ENCODE results near the gene WNT9A. TPM values are rescaled to one million over a fixed set of nuclear protein-coding genes. Genes with fewer than 3 reads are reported as not detected.
"Not testable (repeated sequence)": the region's sequence is repeated elsewhere in the genome, so short reads cannot be mapped to it uniquely, and the experiment has no call there.

WNT9A gene
- total RNA-seq, 1 experiment from 2014 or later: 1.1 TPM

GRCh38 chr1:227915564-227916553 lies 31.9 kb downstream of the WNT9A start:
- Histone ChIP-seq H3K9me3 (replicated peaks) (no peaks in the 10 kb centered on the region), H3K4me1 (peaks cover 56% of the 10 kb centered on the region), H3K27me3 (no peaks in the 10 kb centered on the region), H3K36me3 (no peaks in the 10 kb centered on the region), H3K4me3 (no peak overlapping the region), H3K27ac (no peak overlapping the region)
- peak in 1 of 2 experiments; percentile 45 for DNase-seq

- Histone ChIP-seq H3K27ac (peak overlapping the region; percentile 14; the same call in 1 of the 2 replicates), H3K27me3 (no peaks in the 10 kb centered on the region), H3K9me3 (replicated peaks) (no peaks in the 10 kb centered on the region), H3K4me3 (no peak overlapping the region), H3K4me1 (peaks cover 61% of the 10 kb centered on the region), H3K36me3 (no peaks in the 10 kb centered on the region)
- DNase-seq: no peak
These were observed 32.8 kb downstream of the WNT9A start for GRCh38 chr1:227914801-227915563.

DNA sequence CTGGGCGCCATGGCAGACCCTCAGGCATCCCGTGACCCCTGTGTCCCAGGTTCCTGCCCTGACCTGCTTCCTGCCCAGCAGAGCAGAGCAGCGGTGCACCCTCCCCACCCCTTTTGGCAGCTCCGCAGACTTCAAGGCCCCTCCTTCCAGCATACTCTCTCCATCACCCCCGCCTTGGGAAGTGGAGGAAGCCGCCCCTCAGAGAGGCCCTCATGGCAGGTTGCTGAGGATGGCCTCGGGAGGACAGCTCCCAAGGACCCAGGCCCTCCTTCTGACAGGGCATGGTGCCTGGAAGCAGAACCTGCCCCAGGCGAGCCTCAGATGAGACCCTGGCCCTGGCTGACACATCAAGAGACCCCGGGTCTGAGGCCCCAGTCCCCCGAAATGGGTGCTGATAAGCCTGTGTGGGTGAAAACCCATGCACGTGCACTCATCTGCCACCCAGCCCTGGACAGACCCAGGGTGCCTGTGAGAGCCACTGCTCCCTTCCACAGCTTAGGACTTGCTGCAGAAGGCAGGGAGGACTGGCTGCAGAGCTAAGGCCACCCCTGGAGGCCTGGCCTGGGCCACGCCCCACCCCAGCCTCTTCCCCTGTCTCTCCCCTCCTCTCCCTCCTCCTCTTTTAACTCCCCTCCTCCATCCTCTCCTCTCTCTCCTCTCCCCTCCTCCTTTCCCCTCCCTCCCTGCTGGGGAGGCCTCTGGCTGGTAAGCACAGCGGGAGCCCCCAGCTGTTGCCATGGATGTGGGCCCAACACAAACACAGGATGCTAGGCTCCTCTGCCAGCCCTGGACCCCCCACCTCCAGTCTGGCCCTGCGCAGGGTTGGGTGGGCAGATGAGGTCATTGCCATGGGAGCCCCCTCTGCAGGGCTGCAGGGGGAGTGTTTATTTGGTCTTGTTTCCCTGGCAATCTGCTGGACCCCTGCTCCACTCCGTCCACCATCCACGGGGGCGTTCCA lies 33.7 kb downstream of the WNT9A start:
- peak; percentile 78 to 80 for DNase-seq
- Histone ChIP-seq H3K4me3 (no peak overlapping the region), H3K9me3 (replicated peaks) (no peaks in the 10 kb centered on the region), H3K36me3 (no peaks in the 10 kb centered on the region), H3K4me1 (peaks cover 60% of the 10 kb centered on the region), H3K27me3 (0 out of 2 replicates have a peak, but pooled peaks cover 2% of the 10 kb centered on the region), H3K27ac (peak overlapping the region; percentile 14; the same call in 1 of the 2 replicates)

DNA sequence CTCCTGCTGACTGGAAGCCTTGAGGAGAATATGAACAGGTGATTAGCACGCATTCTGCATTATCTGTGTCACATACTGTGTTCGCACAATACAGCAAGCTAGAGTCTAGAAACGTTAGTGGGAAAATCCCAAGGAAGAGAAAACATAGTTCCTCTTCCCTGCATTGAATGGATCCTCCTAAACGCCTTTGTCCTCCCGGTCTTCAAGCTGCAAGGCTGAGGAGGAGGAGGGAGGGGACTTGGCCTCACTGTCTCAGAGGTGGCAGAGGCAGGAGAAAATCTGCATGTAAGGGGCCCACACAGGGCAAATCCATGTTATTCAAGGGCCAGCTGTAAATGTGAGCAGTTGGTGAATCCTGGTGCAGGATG lies 34.4 kb downstream of the WNT9A start:
- no peak overlapping the region for H3K27ac ChIP-seq
- H3K4me3 ChIP-seq: no peak overlapping the region
- no peaks in the 10 kb centered on the region for H3K9me3 ChIP-seq (replicated peaks)
- H3K36me3 ChIP-seq: no peaks in the 10 kb centered on the region
- 0 out of 2 replicates have a peak, but pooled peaks cover 3% of the 10 kb centered on the region for H3K27me3 ChIP-seq
- no peak for DNase-seq
- H3K4me1 ChIP-seq: peaks cover 60% of the 10 kb centered on the region

- Histone ChIP-seq H3K9me3 (replicated peaks) (no peaks in the 10 kb centered on the region), H3K36me3 (no peaks in the 10 kb centered on the region), H3K27ac (no peak overlapping the region), H3K4me1 (peaks cover 60% of the 10 kb centered on the region), H3K4me3 (no peak overlapping the region), H3K27me3 (0 out of 2 replicates have a peak, but pooled peaks cover 3% of the 10 kb centered on the region)
- no peak for DNase-seq
These were observed 34.9 kb downstream of the WNT9A start for GRCh38 chr1:227912866-227913265.

DNA sequence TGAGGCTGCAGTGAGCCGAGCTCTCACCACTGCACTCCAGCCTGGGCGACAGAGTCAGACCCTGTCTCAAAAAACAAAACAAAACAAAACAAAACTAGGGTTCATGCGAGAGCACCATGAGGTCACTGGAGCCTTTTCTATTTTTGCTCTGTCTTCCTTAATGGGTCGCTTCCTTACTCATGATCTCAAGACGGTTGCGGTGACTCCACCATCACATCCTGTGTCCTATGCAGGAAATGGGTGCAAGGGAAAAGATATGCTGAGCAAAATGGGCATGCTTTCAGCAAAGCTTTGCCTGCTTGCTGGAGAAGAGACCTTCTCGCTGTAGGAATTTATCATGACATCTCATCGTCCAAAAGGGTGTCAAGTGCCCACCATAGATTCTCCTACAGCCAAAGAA lies 36.4 kb downstream of the WNT9A start:
- H3K4me3 ChIP-seq: no peak overlapping the region
- peaks cover 45% of the 10 kb centered on the region for H3K4me1 ChIP-seq
- DNase-seq: no peak
- H3K9me3 ChIP-seq (replicated peaks): no peaks in the 10 kb centered on the region
- no peak overlapping the region for H3K27ac ChIP-seq
- H3K36me3 ChIP-seq: no peaks in the 10 kb centered on the region
- H3K27me3 ChIP-seq: 0 out of 2 replicates have a peak, but pooled peaks cover 3% of the 10 kb centered on the region

- no peak overlapping the region for H3K4me3 ChIP-seq
- DNase-seq: no peak
- peaks cover 37% of the 10 kb centered on the region for H3K4me1 ChIP-seq
- H3K27ac ChIP-seq: no peak overlapping the region
- no peaks in the 10 kb centered on the region for H3K36me3 ChIP-seq
- no peaks in the 10 kb centered on the region for H3K9me3 ChIP-seq (replicated peaks)
- 0 out of 2 replicates have a peak, but pooled peaks cover 3% of the 10 kb centered on the region for H3K27me3 ChIP-seq
These were observed 37.1 kb downstream of the WNT9A start for GRCh38 chr1:227910511-227911153.

GRCh38 chr1:227909923-227910328 lies 37.8 kb downstream of the WNT9A start:
- H3K27ac ChIP-seq; DNase-seq; H3K36me3 ChIP-seq; H3K9me3 ChIP-seq (replicated peaks); H3K4me3 ChIP-seq; H3K27me3 ChIP-seq: not testable (repeated sequence)
- peaks cover 30% of the 10 kb centered on the region for H3K4me1 ChIP-seq

GRCh38 chr1:227909188-227909587 lies 38.5 kb downstream of the WNT9A start:
- 0 out of 2 replicates have a peak, but pooled peaks cover 3% of the 10 kb centered on the region for H3K27me3 ChIP-seq
- H3K36me3 ChIP-seq: no peaks in the 10 kb centered on the region
- no peak overlapping the region for H3K27ac ChIP-seq
- peaks cover 23% of the 10 kb centered on the region for H3K4me1 ChIP-seq
- DNase-seq: no peak
- H3K4me3 ChIP-seq: no peak overlapping the region
- no peaks in the 10 kb centered on the region for H3K9me3 ChIP-seq (replicated peaks)

GRCh38 chr1:227908359-227908758 lies 39.4 kb downstream of the WNT9A start:
- no peak for DNase-seq
- Histone ChIP-seq H3K4me3 (no peak overlapping the region), H3K4me1 (peaks cover 15% of the 10 kb centered on the region), H3K27ac (no peak overlapping the region), H3K9me3 (replicated peaks) (no peaks in the 10 kb centered on the region), H3K36me3 (no peaks in the 10 kb centered on the region), H3K27me3 (0 out of 2 replicates have a peak, but pooled peaks cover 3% of the 10 kb centered on the region)

DNA sequence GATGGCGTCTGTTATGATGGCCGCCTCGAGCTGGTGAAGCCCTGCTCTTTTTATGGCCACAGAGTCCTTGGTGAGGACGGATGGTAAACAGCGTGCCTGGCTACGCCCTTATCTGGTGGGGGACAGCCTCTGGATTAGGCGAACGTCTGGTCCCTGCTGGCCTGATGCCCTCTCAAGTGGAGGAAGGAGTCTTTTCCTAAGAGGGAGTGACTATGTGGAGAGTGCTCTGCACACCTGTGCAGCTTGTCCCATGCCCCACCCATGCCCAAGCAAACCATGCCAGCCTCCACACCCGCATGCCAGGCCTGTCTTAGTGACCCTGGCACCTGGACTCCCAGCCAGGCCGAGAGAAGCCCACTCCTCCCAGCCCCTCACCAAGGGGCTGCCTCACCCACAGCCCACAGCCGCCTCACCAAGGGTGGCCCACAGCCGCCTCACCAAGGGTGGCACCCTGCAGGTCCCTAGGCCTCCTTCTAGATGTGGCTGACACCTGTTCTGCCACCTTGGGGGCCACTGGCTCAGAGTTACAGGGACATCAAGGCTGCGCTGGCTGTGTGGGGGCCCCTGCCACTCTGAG lies 40.2 kb downstream of the WNT9A start:
- Histone ChIP-seq H3K36me3 (no peaks in the 10 kb centered on the region), H3K4me3 (no peak overlapping the region), H3K4me1 (peaks cover 7% of the 10 kb centered on the region; the same call in 1 of the 2 replicates), H3K27me3 (0 out of 2 replicates have a peak, but pooled peaks cover 3% of the 10 kb centered on the region), H3K27ac (no peak overlapping the region), H3K9me3 (replicated peaks) (no peaks in the 10 kb centered on the region)
- DNase-seq: no peak

DNA sequence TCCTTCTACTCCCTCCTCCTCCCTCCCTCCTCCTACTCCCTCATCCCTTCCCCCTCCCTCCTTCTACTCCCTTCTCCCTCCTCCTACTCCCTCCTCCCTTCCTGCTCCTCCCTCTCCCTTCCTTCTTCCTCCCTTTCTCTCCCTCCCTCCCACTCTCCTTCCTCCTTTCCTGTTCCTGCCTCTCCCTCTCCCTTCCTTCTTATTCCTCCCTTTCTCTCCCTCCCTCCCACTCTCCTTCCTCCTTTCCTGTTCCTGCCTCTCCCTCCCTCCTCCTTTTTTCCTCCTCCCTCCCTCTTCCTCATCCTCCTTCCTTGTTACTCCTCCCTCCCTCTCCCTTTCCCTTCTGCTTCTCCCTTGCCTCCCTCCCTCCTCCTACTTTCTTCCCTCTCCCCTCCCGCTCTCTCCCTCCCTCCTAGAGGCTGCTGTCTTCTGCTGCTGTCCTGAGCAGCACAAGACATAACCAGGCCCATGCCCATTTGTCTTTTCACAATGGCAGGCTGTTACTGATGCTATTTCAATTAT lies 41.1 kb downstream of the WNT9A start:
- Histone ChIP-seq H3K27ac (no peak overlapping the region), H3K4me1 (peaks cover 10% of the 10 kb centered on the region; the same call in 1 of the 2 replicates), H3K36me3 (no peaks in the 10 kb centered on the region), H3K27me3 (0 out of 2 replicates have a peak, but pooled peaks cover 3% of the 10 kb centered on the region), H3K4me3 (no peak overlapping the region), H3K9me3 (replicated peaks) (no peaks in the 10 kb centered on the region)
- no peak for DNase-seq

Measured in SJCRH30 (cell line).